AG04449 (cell line): ENCODE data around the gene PREP.
"Not testable (repeated sequence)": the region's sequence is repeated elsewhere in the genome, so short reads cannot be mapped to it uniquely, and the experiment has no call there.

ENCODE experiments used
- CTCF ChIA-PET: fragments of 350-600 bp; formaldehyde crosslinking; extraction: SDS; loops from one replicate; lab custom pipeline; 2021; ENCODE audit warnings: antibody characterized with exemption; lab: Yijun Ruan, JAX
- POLR2A ChIA-PET: fragments of 400-600, 350-600 bp; formaldehyde crosslinking; extraction: SDS; loops from one replicate; lab custom pipeline; 2020; ENCODE audit warnings: antibody characterized with exemption, inconsistent platforms; lab: Yijun Ruan, JAX
- DNase-seq: peaks from one replicate; pipeline ENCODE4 v3.0.0-alpha.2; 2010; ENCODE audit warnings: low read depth, low spot score
- H3K4me3 ChIP-seq: 2 replicates; pipeline ENCODE4 v1.5.1; 2011; ENCODE audit warnings: low read depth, mild to moderate bottlenecking, control low read depth, low read length
- TF ChIP-seq, protein P1 (sequence below): IDR thresholded peaks from one replicate; pipeline ENCODE4 v1.5.1; 2011; ENCODE audit warnings: mild to moderate bottlenecking, moderate library complexity, low read length, control low read depth, inconsistent platforms; ENCODE audit not compliant: insufficient read depth; ENCODE audit errors: missing control alignments

The PREP gene

DNA sequence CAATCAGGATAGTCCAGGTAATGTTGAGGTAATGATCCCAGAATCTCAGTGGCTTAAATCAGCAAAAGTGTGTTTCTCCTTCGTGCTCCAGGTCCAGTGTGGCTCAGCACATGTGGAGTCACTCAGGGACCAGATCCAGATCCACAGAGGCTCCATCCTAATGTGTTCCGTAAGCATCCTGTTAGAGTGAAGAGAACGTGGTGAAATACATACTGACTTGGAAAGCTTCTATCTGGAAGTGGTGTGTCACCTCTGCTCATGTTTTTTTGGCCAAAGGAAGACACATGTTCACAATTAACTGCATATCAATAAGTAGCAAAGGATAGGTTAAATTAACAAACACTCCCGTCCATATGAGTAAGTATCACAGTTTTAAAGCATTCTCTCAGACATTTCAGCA, 26.8 kb upstream of the PREP start:
- no peak overlapping the region for H3K4me3 ChIP-seq
- TF ChIP-seq, protein P1, sequence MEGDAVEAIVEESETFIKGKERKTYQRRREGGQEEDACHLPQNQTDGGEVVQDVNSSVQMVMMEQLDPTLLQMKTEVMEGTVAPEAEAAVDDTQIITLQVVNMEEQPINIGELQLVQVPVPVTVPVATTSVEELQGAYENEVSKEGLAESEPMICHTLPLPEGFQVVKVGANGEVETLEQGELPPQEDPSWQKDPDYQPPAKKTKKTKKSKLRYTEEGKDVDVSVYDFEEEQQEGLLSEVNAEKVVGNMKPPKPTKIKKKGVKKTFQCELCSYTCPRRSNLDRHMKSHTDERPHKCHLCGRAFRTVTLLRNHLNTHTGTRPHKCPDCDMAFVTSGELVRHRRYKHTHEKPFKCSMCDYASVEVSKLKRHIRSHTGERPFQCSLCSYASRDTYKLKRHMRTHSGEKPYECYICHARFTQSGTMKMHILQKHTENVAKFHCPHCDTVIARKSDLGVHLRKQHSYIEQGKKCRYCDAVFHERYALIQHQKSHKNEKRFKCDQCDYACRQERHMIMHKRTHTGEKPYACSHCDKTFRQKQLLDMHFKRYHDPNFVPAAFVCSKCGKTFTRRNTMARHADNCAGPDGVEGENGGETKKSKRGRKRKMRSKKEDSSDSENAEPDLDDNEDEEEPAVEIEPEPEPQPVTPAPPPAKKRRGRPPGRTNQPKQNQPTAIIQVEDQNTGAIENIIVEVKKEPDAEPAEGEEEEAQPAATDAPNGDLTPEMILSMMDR, result no peak
- POLR2A ChIA-PET, result no interaction called here
- CTCF ChIA-PET, result interaction anchor here (0.7 to 4.5 kb wide), 12 partner anchors 24 to 905 kb away, joined by 3 to 46 read pairs (median 8); partner anchors contain the start of gene PREP
- DNase-seq, result no peak

DNA sequence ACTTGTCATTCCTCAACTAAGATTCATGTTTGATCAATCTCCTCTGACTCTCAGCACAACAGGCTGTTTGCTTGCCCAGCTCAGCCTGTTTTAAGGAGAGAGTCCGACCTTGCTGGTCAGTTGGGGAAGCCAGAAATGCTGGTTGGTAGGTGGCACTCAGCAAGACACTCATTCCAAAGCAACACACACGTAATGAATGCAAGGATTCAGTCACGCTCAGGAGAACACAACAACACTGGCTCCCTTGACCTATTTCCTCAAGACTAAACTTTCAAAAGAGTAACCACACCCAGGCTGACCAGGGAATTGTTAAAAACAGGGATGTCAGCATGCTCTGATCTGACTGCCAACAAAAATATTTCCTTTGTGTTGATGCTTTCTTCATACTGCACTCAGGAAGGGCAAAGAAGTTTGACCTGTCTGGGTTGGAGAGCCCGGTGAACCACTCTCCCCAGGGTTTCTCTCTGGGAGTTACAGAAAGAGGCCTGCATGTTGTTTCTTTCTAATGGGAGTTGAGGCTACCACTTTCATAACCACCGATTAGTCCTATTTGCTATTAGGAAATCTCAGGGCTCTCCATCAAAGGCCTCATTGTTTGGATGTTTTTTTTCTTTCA, 25.6 kb upstream of the PREP start:
- TF ChIP-seq, protein P1, result no peak
- CTCF ChIA-PET, result interaction anchor here (1.4 to 4.3 kb wide), 3 partner anchors 26 to 795 kb away, joined by 5 to 34 read pairs (median 6); partner anchors contain the start of gene PREP
- no peak overlapping the region for H3K4me3 ChIP-seq
- DNase-seq, result no peak
- POLR2A ChIA-PET, result no interaction called here

DNA sequence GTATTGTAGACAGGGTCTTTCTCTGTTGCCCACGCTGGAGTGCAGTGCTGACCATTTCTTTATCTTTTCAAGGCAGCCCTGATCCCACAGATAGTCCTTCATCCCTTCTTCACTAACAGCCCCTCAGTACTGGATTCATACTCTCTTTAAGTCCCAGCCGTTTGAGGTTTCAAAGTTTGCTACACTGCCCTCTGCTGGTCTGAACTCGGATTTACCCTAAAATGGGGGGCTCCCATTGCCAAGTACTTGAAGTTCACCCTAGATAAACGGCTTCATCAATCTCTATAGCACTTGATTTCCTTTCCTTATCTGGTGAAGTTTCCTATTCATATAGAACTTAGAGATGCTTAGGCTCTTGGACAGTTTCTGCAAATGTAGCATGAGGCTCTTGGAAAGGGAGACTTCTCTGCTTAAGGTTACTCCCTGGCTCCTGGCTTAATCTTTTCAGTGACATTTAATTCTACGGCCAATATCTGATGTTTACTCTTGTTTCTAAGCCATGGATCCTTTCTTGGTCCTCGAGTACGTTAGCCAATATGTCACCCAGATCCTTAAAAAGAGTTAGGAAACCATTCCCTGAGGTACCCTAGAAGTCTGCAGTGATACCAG, 21.4 kb upstream of the PREP start:
- TF ChIP-seq, protein P1, result peak; percentile 61
- POLR2A ChIA-PET, result no interaction called here
- H3K4me3 ChIP-seq, result no peak overlapping the region
- CTCF ChIA-PET, result interaction anchor here (0.9 to 4.3 kb wide), 13 partner anchors 8 to 882 kb away, joined by 3 to 44 read pairs (median 5); no protein-coding TSS in a partner anchor
- DNase-seq, result no peak

DNA sequence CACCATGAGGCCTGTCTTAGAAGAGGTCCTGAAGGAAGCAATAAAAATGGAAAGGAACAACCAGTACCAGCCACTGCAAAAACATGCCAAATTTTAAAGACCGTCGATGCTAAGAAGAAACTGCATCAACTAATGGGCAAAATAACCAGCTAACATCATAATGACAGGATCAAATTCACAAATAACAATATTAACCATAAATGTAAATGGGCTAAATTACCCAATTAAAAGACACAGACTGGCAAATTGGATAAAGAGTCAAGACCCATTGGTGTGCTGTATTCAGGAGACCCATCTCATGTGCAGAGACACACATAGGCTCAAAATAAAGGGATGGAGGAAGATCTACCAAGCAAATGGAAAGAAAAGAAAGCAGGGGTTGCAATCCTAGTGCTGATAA, 14.1 kb upstream of the PREP start:
- POLR2A ChIA-PET, DNase-seq, H3K4me3 ChIP-seq: not testable (repeated sequence)
- CTCF ChIA-PET, result interaction anchor here (1.6 kb wide), 1 partner anchor 10 kb away, joined by 4 read pairs; no protein-coding TSS in a partner anchor

DNA sequence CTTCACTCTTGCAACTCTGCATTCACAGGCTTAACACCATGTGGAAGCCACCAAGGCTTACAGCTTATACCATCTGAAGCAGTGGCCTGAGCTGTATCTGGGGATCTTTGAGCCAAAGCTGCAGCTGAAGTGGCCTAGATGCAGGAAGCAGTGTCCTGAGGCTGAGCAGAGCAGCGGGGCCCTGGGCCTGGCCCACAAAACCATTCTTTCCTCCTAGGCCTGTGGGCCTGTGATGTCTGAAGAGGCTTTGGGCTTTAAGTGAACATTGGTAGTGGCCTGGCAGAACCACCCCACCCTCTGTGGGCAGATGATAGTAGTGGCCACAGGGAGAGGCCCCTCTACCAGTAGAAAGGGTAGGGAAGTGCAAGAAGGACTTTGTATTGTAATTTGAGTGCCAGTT, 6.9 kb upstream of the PREP start:
- ChIA-PET POLR2A (no interaction called here), CTCF (interaction anchor here (0.9 kb wide), 2 partner anchors 17 to 322 kb away, joined by 3 read pairs; no protein-coding TSS in a partner anchor)
- no peak overlapping the region for H3K4me3 ChIP-seq
- DNase-seq, result no peak
- TF ChIP-seq, protein P1, result no peak

DNA sequence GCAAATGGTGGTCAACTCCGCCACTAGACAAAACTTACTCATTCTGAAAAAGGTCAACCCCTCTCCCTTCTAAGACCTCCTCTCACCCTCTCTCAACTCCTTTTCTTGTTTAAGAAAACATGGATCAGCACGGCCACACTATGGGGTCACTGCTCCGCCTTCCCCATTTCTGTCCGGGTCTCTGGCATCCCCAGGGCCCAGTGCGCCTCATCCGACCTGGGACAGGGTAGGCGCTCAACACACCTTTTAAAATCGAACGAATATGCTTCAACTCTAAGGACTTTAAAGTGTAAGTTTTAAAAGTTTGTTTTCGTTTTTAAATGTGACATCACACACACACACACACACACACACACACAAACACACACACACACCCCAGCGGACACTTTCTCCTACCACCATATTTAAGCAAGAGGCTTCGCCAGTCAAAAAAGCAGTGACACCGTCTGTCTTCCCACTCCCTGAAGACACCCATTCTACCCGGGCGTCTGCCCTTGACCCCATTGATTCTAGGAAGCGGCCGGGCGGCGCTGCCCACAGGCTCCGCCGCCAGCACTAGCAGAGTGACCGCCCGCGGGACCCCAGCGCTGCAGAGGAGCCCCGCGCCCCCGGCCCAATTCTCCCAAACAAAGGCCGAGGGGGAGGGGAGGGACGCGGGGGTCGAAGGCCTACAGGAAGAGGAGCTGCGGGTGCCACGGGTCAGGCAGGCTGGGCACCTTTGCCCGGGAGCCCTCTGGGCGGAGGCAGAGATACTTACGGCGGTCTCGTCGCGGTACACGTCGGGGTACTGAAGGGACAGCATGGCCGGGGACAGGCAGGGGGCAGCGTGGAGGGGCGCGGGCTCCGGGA, 568 bp downstream of the PREP start:
- ChIA-PET CTCF (interaction anchor here (0.6 to 3.3 kb wide), 50 partner anchors 9 to 821 kb away, joined by 3 to 67 read pairs (median 4); a partner anchor contains a TSS), POLR2A (interaction anchor here (0.5 to 1.1 kb wide), 6 partner anchors 9 to 887 kb away, joined by 3 to 5 read pairs (median 4); no protein-coding TSS in a partner anchor)
- TF ChIP-seq, protein P1, result no peak
- H3K4me3 ChIP-seq, result peak overlapping the region; percentile 95
- no peak for DNase-seq
